GM21360 (cell line): Measurements from ENCODE around the gene CD300A.

Experiments used
- ATAC-seq: cut with Tn5 transposase; IDR thresholded peaks from one replicate; pipeline ENCODE4 v1.9.1; 2021; ENCODE audit warnings: mild to moderate bottlenecking, moderate library complexity; ENCODE audit not compliant: unreplicated experiment

Gene CD300A

GRCh38 chr17:74466111-74466827 lies at the start of gene CD300A:
Gene CD300A, plus strand, starts transcription at chr17:74466634. Its CDS starts 70 bp downstream, at chr17:74466704.
- ATAC-seq = no peak

GRCh38 chr17:74417178-74418045 lies 49.0 kb upstream of the CD300A start:
- no peak for ATAC-seq

- no peak for ATAC-seq
These were observed 46.5 kb upstream of the CD300A start for GRCh38 chr17:74419928-74420411.

GRCh38 chr17:74424117-74424516 lies 42.3 kb upstream of the CD300A start:
- no peak for ATAC-seq

- ATAC-seq = no peak
These were observed 41.8 kb upstream of the CD300A start for GRCh38 chr17:74424657-74425056.

GRCh38 chr17:74426551-74427047 lies 39.8 kb upstream of the CD300A start:
- ATAC-seq = no peak

- no peak for ATAC-seq
These were observed 39.2 kb upstream of the CD300A start for GRCh38 chr17:74427048-74427762.

GRCh38 chr17:74427763-74428153 lies 38.7 kb upstream of the CD300A start:
- ATAC-seq = no peak

GRCh38 chr17:74429604-74430384 lies 36.6 kb upstream of the CD300A start:
- ATAC-seq = no peak

- ATAC-seq = peak; percentile 13
These were observed 36.1 kb upstream of the CD300A start for GRCh38 chr17:74430385-74430705.

GRCh38 chr17:74430706-74431567 lies 35.5 kb upstream of the CD300A start:
- peak; percentile 53 for ATAC-seq

- no peak for ATAC-seq
These were observed 34.6 kb upstream of the CD300A start, which contains the start of gene GPRC5C for GRCh38 chr17:74431568-74432423. Gene GPRC5C, plus strand, starts transcription at chr17:74432088. Its CDS starts 7,689 bp downstream, at chr17:74439777.

GRCh38 chr17:74432424-74432690 lies 34.1 kb upstream of the CD300A start:
- no peak for ATAC-seq

GRCh38 chr17:74432766-74433391 lies 33.6 kb upstream of the CD300A start:
- no peak for ATAC-seq

GRCh38 chr17:74433421-74434121 lies 32.9 kb upstream of the CD300A start:
- no peak for ATAC-seq

GRCh38 chr17:74435775-74436359 lies 30.6 kb upstream of the CD300A start:
- ATAC-seq = no peak

- ATAC-seq = no peak
These were observed 28.7 kb upstream of the CD300A start for GRCh38 chr17:74437702-74438101.
